Pancreas (tissue), 10 donors: ENCODE data around the gene GAB4. TPM values are rescaled to one million over a fixed set of nuclear protein-coding genes. Genes with fewer than 3 reads are reported as not detected.
"Not testable (repeated sequence)": the region's sequence is repeated elsewhere in the genome, so short reads cannot be mapped to it uniquely, and the experiment has no call there.

Source experiments
- ATAC-seq, 4 donors: fragments of 200-7000 bp; cut with Tn5 transposase; one replicate each; pipeline versions ENCODE4 v1.8.0 to v1.9.1; 2020; ENCODE audit warnings: mild to moderate bottlenecking in 4 of 4, moderate library complexity in 4 of 4
- DNase-seq, 6 donors: peaks; one replicate each; pipeline ENCODE4 v3.0.0-alpha.2; 2020
- FAIRE-seq: peaks from 2 replicates; lab custom pipeline; 2012; peaks lifted over from hg19 to GRCh38; lab: Jason Lieb, UNC
- H3K27ac ChIP-seq, 4 donors: fragments of 200-600 bp; sonication (generic); 1 replicate in 3 of 4; 2 replicates in 1 of 4; pipeline versions ENCODE4 v1.5.0 to v1.8.0; 2020
- H3K27me3 ChIP-seq, 4 donors: fragments of 200-600 bp; one replicate each; pipeline ENCODE4 v1.8.0; 2021
- H3K36me3 ChIP-seq, 3 donors: fragments of 200-600 bp; sonication (generic) in 1 of 3; one replicate each; pipeline versions ENCODE4 v1.5.0 to v1.8.0; 2020 to 2021
- H3K4me1 ChIP-seq, 3 donors: fragments of 200-600 bp; one replicate each; pipeline ENCODE4 v1.8.0; 2021
- H3K4me3 ChIP-seq, 4 donors: fragments of 200-600 bp; sonication (generic) in 2 of 4; one replicate each; pipeline versions ENCODE4 v1.5.0 to v1.8.0; 2020 to 2021
- H3K9me3 ChIP-seq, 4 donors: fragments of 200-600 bp; one replicate each; pipeline ENCODE4 v1.8.0; 2021
- CTCF ChIP-seq, 4 donors: fragments of 200-600 bp; sonication (generic) in 3 of 4; IDR thresholded peaks; one replicate each; pipeline versions ENCODE4 v1.5.0 to v1.8.0; 2021; ENCODE audit warnings: antibody characterized with exemption in 4 of 4
- WGBS, 2 donors: extraction: QIAGEN DNeasy Blood & Tissue Kit; methylation state at CpG; one replicate each; pipeline ENCODE4 v1.1.7; 2013; 5-methylcytosine and 5-hydroxymethylcytosine counted together
- intact Hi-C, 3 donors: fragments of 100-400 bp; cut with DNase I; formaldehyde crosslinking; loops; one replicate each; pipeline versions ENCODE4 v1.11.1 to v1.14.2; 2022
- polyA plus RNA-seq, 2 donors: library from polyadenylated mRNA; stranded (reverse); fragments of 200-250 nt; gene quantifications; one replicate each; pipeline ENCODE4 v1.2.3, GENCODE V29; 2013
- total RNA-seq, 6 donors: library from RNA; stranded (reverse); fragmentation: NEBNext Ultra II Directional in 4 of 6; extraction: Animal tissue kit (Norgen Biotek cat#: 25700) in 4 of 6; gene quantifications; one replicate each; pipeline versions ENCODE4 v1.2.1 to v1.2.4, GENCODE V29; 2021 to 2023
- donor health status: healthy with polysubstance abuse.
- donor health status: DM: no; HTN: no; CAD: no; lungs with moderate emphysema.
- donor health status: DM: no; HTN: no; CAD: no.
- donor health status: control.
- donor health status: control.
- donor health status: Bipolar disorder and iron deficiency.
- donor health status: DM: yes; HTN: yes; CAD: no.
- donor health status: DM: no; HTN: no; CAD: no.
- donor health status: DM: no; HTN: no; CAD: no.
- donor health status: DM: yes; HTN: yes; CAD: no.

The GAB4 gene
- total and polyA plus RNA-seq, 8 donors, result not detected

GRCh38 chr22:16917144-16918003 lies 90.6 kb downstream of the GAB4 start:
- peak in 5 of 6 donors; percentile 28 to 71 (median 42) for DNase-seq
- no peaks in the 10 kb centered on the region for H3K4me1 ChIP-seq
- intact Hi-C loops, result loop anchor here in 1 of 3 donors (5.0 kb wide), 1 partner anchor 140 kb away; no protein-coding TSS in a partner anchor
- H3K4me3 ChIP-seq, result no peak overlapping the region
- H3K36me3 ChIP-seq, result no peaks in the 10 kb centered on the region
- TF ChIP-seq CTCF (IDR thresholded peaks at IDR 0.05), result peak; percentile 26 to 48 (median 34)
- ATAC-seq, result peak in 3 of 4 donors; percentile 64 to 86 (median 76)
- no peaks in the 10 kb centered on the region for H3K9me3 ChIP-seq
- no peak for FAIRE-seq
- 15 to 20% methylated on average over 16 of the region's 16 CpGs for WGBS, 2 donors
- H3K27me3 ChIP-seq, result peaks cover 0 to 10% (median 0%) of the 10 kb centered on the region in 4 donors
- no peak overlapping the region for H3K27ac ChIP-seq

DNA sequence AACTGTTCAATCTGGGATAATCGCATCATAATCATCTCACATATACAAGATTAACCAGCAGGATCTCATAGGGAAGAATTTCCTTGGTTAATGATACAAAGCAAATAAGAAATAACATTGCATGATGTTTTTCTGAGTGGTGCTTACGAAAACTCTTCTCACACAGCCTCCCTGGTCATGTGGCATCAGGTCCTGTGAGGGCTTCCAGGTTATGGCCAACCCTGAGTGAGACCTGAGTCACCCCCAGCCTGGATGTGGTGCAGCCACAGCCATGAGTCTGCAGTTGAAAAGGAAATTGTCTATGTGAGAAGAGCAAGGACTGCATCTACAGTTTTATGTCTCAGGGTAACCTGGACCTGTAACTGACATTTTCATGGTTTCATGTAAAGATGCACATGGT lies 92.3 kb downstream of the GAB4 start:
- no peaks in the 10 kb centered on the region for H3K9me3 ChIP-seq
- H3K36me3 ChIP-seq, result no peaks in the 10 kb centered on the region
- H3K27me3 ChIP-seq, result peaks cover 0 to 11% (median 0%) of the 10 kb centered on the region in 4 donors
- no peak for DNase-seq
- no peak for ATAC-seq
- no peaks in the 10 kb centered on the region for H3K4me1 ChIP-seq
- intact Hi-C loops, result loop anchor here in 1 of 3 donors (5.0 kb wide), 1 partner anchor 142 kb away; no protein-coding TSS in a partner anchor
- no peak overlapping the region for H3K4me3 ChIP-seq
- no peak for FAIRE-seq
- no peak for TF ChIP-seq CTCF (IDR thresholded peaks at IDR 0.05)
- 46 to 56% methylated on average over 2 of the region's 2 CpGs for WGBS, 2 donors
- H3K27ac ChIP-seq, result no peak overlapping the region

GRCh38 chr22:16914911-16915310 lies 93.1 kb downstream of the GAB4 start:
- DNase-seq, FAIRE-seq, H3K4me1 ChIP-seq, H3K4me3 ChIP-seq, H3K9me3 ChIP-seq, H3K36me3 ChIP-seq, ATAC-seq, H3K27ac ChIP-seq, H3K27me3 ChIP-seq: not testable (repeated sequence)
- intact Hi-C loops, result loop anchor here in 1 of 3 donors (5.0 kb wide), 1 partner anchor 142 kb away; no protein-coding TSS in a partner anchor
- WGBS, 2 donors, result 40% methylated on average over 1 of the region's 1 CpG

GRCh38 chr22:16914006-16914405 lies 94.0 kb downstream of the GAB4 start:
- DNase-seq, result no peak
- WGBS, 2 donors, result 22 to 34% methylated on average over 5 of the region's 5 CpGs
- no peaks in the 10 kb centered on the region for H3K4me1 ChIP-seq
- no peak for ATAC-seq
- no peaks in the 10 kb centered on the region for H3K9me3 ChIP-seq
- FAIRE-seq, result no peak
- intact Hi-C loops, result no loop called here
- H3K36me3 ChIP-seq, result no peaks in the 10 kb centered on the region
- H3K27ac ChIP-seq, result no peak overlapping the region
- no peak for TF ChIP-seq CTCF (IDR thresholded peaks at IDR 0.05)
- H3K4me3 ChIP-seq, result no peak overlapping the region
- peaks cover 0 to 7% (median 0%) of the 10 kb centered on the region in 4 donors for H3K27me3 ChIP-seq

DNA sequence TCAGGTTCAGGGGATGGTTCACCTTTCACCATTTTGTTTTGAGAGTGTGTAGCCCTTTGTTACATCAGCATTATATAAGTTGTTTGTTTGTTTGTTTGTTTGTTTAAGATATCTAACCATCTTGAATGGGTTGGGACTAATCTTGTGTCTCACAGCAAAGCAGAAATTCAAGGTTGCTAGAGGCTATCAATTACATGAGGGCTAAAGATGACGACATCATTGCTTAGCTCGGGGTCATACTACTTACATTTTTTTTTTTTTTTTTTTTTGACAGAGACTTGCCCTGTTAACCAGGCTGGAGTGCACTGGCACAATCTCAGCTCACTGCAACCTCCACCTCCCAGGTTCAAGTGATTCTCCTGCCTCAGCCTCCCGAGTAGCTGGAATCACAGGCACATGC lies 95.7 kb downstream of the GAB4 start:
- ATAC-seq (no peak), FAIRE-seq (no peak), DNase-seq (no peak)
- intact Hi-C loops, result no loop called here
- Histone ChIP-seq H3K27me3 (peaks cover 0 to 7% (median 0%) of the 10 kb centered on the region in 4 donors), H3K27ac (no peak overlapping the region), H3K9me3 (no peaks in the 10 kb centered on the region), H3K36me3 (no peaks in the 10 kb centered on the region), H3K4me1 (no peaks in the 10 kb centered on the region), H3K4me3 (no peak overlapping the region)
- TF ChIP-seq CTCF (IDR thresholded peaks at IDR 0.05), result no peak
- 31 to 34% methylated on average over 3 of the region's 3 CpGs for WGBS, 2 donors

Other genes with a start within 250 kb of the GAB4 start
- gene XKR3, start 182.8 kb downstream of the GAB4 start, total RNA-seq, result not detected
- not detected for gene XKR3, start 182.8 kb downstream of the GAB4 start, polyA plus RNA-seq
- 10 to 100 TPM in 2 of 6 donors, 1 to 10 TPM in 4; 6.8 to 17.0 (median 8.5) TPM for gene IL17RA, start 76.8 kb upstream of the GAB4 start, total RNA-seq
- 1 to 10 TPM; 3.8 to 4.0 TPM for gene IL17RA, start 76.8 kb upstream of the GAB4 start, polyA plus RNA-seq
- under 1 TPM; 0.43 to 1.00 (median 0.60) TPM for gene TMEM121B, start 113.1 kb upstream of the GAB4 start, total RNA-seq
- under 1 TPM; 0.23 to 0.73 TPM for gene TMEM121B, start 113.1 kb upstream of the GAB4 start, polyA plus RNA-seq
- gene HDHD5, start 151.1 kb upstream of the GAB4 start, total RNA-seq, result 10 to 100 TPM; 10.5 to 17.1 (median 16.8) TPM
- gene HDHD5, start 151.1 kb upstream of the GAB4 start, polyA plus RNA-seq, result 10 to 100 TPM; 22.4 to 43.6 TPM
- 10 to 100 TPM in 2 of 6 donors, 1 to 10 TPM in 4; 1.5 to 23.8 (median 7.4) TPM for gene ADA2, start 211.2 kb upstream of the GAB4 start, total RNA-seq
- gene ADA2, start 211.2 kb upstream of the GAB4 start, polyA plus RNA-seq, result 10 to 100 TPM in 1 of 2 donors, 1 to 10 TPM in 1; 6.9 to 28.1 TPM